ENCODE data around the gene WDR76. TPM values are rescaled to one million over a fixed set of nuclear protein-coding genes. Genes with fewer than 3 reads are reported as not detected.

Gene WDR76
- polyA plus RNA-seq (2012; ENCODE audit: missing spikeins) = 26.0 TPM

- DNase-seq (ENCODE audit: insufficient read length) (peak; percentile 68), FAIRE-seq (peak; percentile 83)
- TF ChIP-seq POLR2A (IDR thresholded peaks at IDR 0.05; ENCODE audit: low read depth, low read length) (peak; percentile 51; the same call in 1 of the 2 replicates), POLR2AphosphoS5 (IDR thresholded peaks at IDR 0.05; ENCODE audit: low read depth, low read length) (no peak), TAF1 (IDR thresholded peaks at IDR 0.05; ENCODE audit: borderline replicate concordance, low read depth, low read length) (0 out of 2 replicates have a peak, but pooled peaks have one; percentile 33)
These were observed at the start of gene WDR76 for GRCh38 chr15:43826508-43827341. WDR76 (plus strand) TSS chr15:43827002; CDS start chr15:43827033, 31 bp downstream.

GRCh38 chr15:43777267-43777914 lies 49.4 kb upstream of the WDR76 start:
- no peak; the same call in 1 of the 2 replicates for TF ChIP-seq POLR2A (IDR thresholded peaks at IDR 0.05; ENCODE audit: low read depth, low read length)
- peak; percentile 84 for FAIRE-seq
- peak; percentile 66 for DNase-seq (ENCODE audit: insufficient read length)

- FAIRE-seq = no peak
- TF ChIP-seq TAF1 (IDR thresholded peaks at IDR 0.05; ENCODE audit: borderline replicate concordance, low read depth, low read length) = no peak
- TF ChIP-seq POLR2AphosphoS5 (IDR thresholded peaks at IDR 0.05; ENCODE audit: low read depth, low read length) = no peak
- no peak for TF ChIP-seq POLR2A (IDR thresholded peaks at IDR 0.05; ENCODE audit: low read depth, low read length)
- DNase-seq (ENCODE audit: insufficient read length) = no peak
These were observed 47.8 kb upstream of the WDR76 start for GRCh38 chr15:43779016-43779415.

GRCh38 chr15:43789409-43789808 lies 37.4 kb upstream of the WDR76 start:
- no peak for DNase-seq (ENCODE audit: insufficient read length)
- TF ChIP-seq POLR2AphosphoS5 (IDR thresholded peaks at IDR 0.05; ENCODE audit: low read depth, low read length) = no peak
- TF ChIP-seq POLR2A (IDR thresholded peaks at IDR 0.05; ENCODE audit: low read depth, low read length) = no peak
- TF ChIP-seq TAF1 (IDR thresholded peaks at IDR 0.05; ENCODE audit: borderline replicate concordance, low read depth, low read length) = no peak
- no peak for FAIRE-seq

GRCh38 chr15:43791993-43792760 lies 34.6 kb upstream of the WDR76 start, which contains the start of gene SERF2:
SERF2 (plus strand) TSS chr15:43792320; CDS start chr15:43792377, 57 bp downstream.
- TF ChIP-seq TAF1 (IDR thresholded peaks at IDR 0.05; ENCODE audit: borderline replicate concordance, low read depth, low read length) (peak; percentile 54; the same call in 1 of the 2 replicates), POLR2AphosphoS5 (IDR thresholded peaks at IDR 0.05; ENCODE audit: low read depth, low read length) (peak; percentile 98), POLR2A (IDR thresholded peaks at IDR 0.05; ENCODE audit: low read depth, low read length) (peak; percentile 97)
- FAIRE-seq (peak; percentile 98), DNase-seq (ENCODE audit: insufficient read length) (peak; percentile 98)

GRCh38 chr15:43792761-43793476 lies 33.9 kb upstream of the WDR76 start:
- FAIRE-seq (no peak), DNase-seq (ENCODE audit: insufficient read length) (peak; percentile 33)

GRCh38 chr15:43793647-43794046 lies 33.2 kb upstream of the WDR76 start:
- TF ChIP-seq POLR2A (IDR thresholded peaks at IDR 0.05; ENCODE audit: low read depth, low read length) = peak; percentile 14; the same call in 1 of the 2 replicates
- TF ChIP-seq TAF1 (IDR thresholded peaks at IDR 0.05; ENCODE audit: borderline replicate concordance, low read depth, low read length) = no peak
- TF ChIP-seq POLR2AphosphoS5 (IDR thresholded peaks at IDR 0.05; ENCODE audit: low read depth, low read length) = no peak
- DNase-seq (ENCODE audit: insufficient read length) = no peak
- FAIRE-seq = no peak

More at GRCh38 chr15:43792761-43793476, 33.9 kb upstream of the WDR76 start:
- TF ChIP-seq POLR2AphosphoS5 (IDR thresholded peaks at IDR 0.05; ENCODE audit: low read depth, low read length) (no peak), POLR2A (IDR thresholded peaks at IDR 0.05; ENCODE audit: low read depth, low read length) (no peak), TAF1 (IDR thresholded peaks at IDR 0.05; ENCODE audit: borderline replicate concordance, low read depth, low read length) (no peak)

- FAIRE-seq (no peak), DNase-seq (ENCODE audit: insufficient read length) (no peak)
- TF ChIP-seq POLR2AphosphoS5 (IDR thresholded peaks at IDR 0.05; ENCODE audit: low read depth, low read length) (peak; percentile 10), POLR2A (IDR thresholded peaks at IDR 0.05; ENCODE audit: low read depth, low read length) (no peak)
These were observed 32.3 kb upstream of the WDR76 start for GRCh38 chr15:43794269-43795037.

- DNase-seq (ENCODE audit: insufficient read length) (no peak), FAIRE-seq (no peak)
- TF ChIP-seq TAF1 (IDR thresholded peaks at IDR 0.05; ENCODE audit: borderline replicate concordance, low read depth, low read length) (no peak), POLR2AphosphoS5 (IDR thresholded peaks at IDR 0.05; ENCODE audit: low read depth, low read length) (no peak), POLR2A (IDR thresholded peaks at IDR 0.05; ENCODE audit: low read depth, low read length) (no peak)
These were observed 31.6 kb upstream of the WDR76 start for GRCh38 chr15:43795197-43795596.

- no peak for FAIRE-seq
- no peak for DNase-seq (ENCODE audit: insufficient read length)
These were observed 30.8 kb upstream of the WDR76 start for GRCh38 chr15:43795997-43796396.

More at GRCh38 chr15:43795997-43796396, 30.8 kb upstream of the WDR76 start:
- no peak for TF ChIP-seq POLR2AphosphoS5 (IDR thresholded peaks at IDR 0.05; ENCODE audit: low read depth, low read length)
- no peak for TF ChIP-seq POLR2A (IDR thresholded peaks at IDR 0.05; ENCODE audit: low read depth, low read length)
- no peak for TF ChIP-seq TAF1 (IDR thresholded peaks at IDR 0.05; ENCODE audit: borderline replicate concordance, low read depth, low read length)
